HepG2 (cell line): Measurements from ENCODE around the gene DOP1B. TPM values are rescaled to one million over a fixed set of nuclear protein-coding genes. Genes with fewer than 3 reads are reported as not detected.

Experiments used
- ARID4A ChIP-seq: sonication (generic); formaldehyde crosslinking; IDR thresholded peaks from 2 replicates; pipeline ENCODE4 v1.5.0; 2020; ENCODE audit warnings: mild to moderate bottlenecking, missing genetic modification reagents, borderline replicate concordance
- BCL3 ChIP-seq: sonication (generic); formaldehyde crosslinking; IDR thresholded peaks from 2 replicates; pipeline ENCODE4 v1.5.1; 2020; ENCODE audit warnings: mild to moderate bottlenecking, missing genetic modification reagents, moderate library complexity
- CHD2 ChIP-seq: IDR thresholded peaks from 2 replicates; pipeline ENCODE4 v1.6.1; 2011; ENCODE audit warnings: low read depth, low read length, improper control_type of control experiment
- FOXA3 ChIP-seq: IDR thresholded peaks from 2 replicates; pipeline ENCODE4 v1.6.1; 2016; ENCODE audit warnings: missing genetic modification reagents, missing compliant biosample characterization
- FOXO1 ChIP-seq: sonication (generic); formaldehyde crosslinking; IDR thresholded peaks from 2 replicates; pipeline ENCODE4 v1.4.0; 2020; ENCODE audit warnings: missing genetic modification reagents
- FOXP4 ChIP-seq: sonication (generic); formaldehyde crosslinking; IDR thresholded peaks from 2 replicates; pipeline ENCODE4 v1.4.0; 2020; ENCODE audit warnings: missing genetic modification reagents
- HNRNPL ChIP-seq: fragments of 200-400 bp; formaldehyde crosslinking; IDR thresholded peaks from 2 replicates; pipeline ENCODE4 v1.6.1; 2017; ENCODE audit warnings: mild to moderate bottlenecking, low read depth, low read length
- HOXA7 ChIP-seq: sonication (generic); formaldehyde crosslinking; IDR thresholded peaks from 2 replicates; pipeline ENCODE4 v1.8.1; 2022; ENCODE audit warnings: mild to moderate bottlenecking, missing genetic modification reagents, moderate library complexity
- NR2C2 ChIP-seq: sonication (generic); formaldehyde crosslinking; IDR thresholded peaks from 2 replicates; pipeline ENCODE4 v1.4.0; 2020; ENCODE audit warnings: missing genetic modification reagents, mild to moderate bottlenecking, moderate library complexity, borderline replicate concordance
- SNAPC5 ChIP-seq: sonication (generic); formaldehyde crosslinking; IDR thresholded peaks from 2 replicates; pipeline ENCODE4 v1.8.1; 2023; ENCODE audit warnings: mild to moderate bottlenecking, missing genetic modification reagents, borderline replicate concordance
- SP140L ChIP-seq: sonication (generic); formaldehyde crosslinking; IDR thresholded peaks from 2 replicates; pipeline ENCODE4 v1.4.0; 2020; ENCODE audit warnings: missing genetic modification reagents, borderline replicate concordance
- SPEN ChIP-seq: sonication (generic); formaldehyde crosslinking; IDR thresholded peaks from 2 replicates; pipeline ENCODE4 v1.5.1; 2020; ENCODE audit warnings: low read depth, mild to moderate bottlenecking, missing genetic modification reagents
- TFAP4 ChIP-seq: sonication (generic); IDR thresholded peaks from 2 replicates; pipeline ENCODE4 v1.6.1; 2016; ENCODE audit warnings: low read depth, borderline replicate concordance
- THAP7 ChIP-seq: sonication (generic); formaldehyde crosslinking; IDR thresholded peaks from 2 replicates; pipeline ENCODE4 v1.8.1; 2023; ENCODE audit warnings: mild to moderate bottlenecking, missing genetic modification reagents
- ZNF484 ChIP-seq: sonication (generic); formaldehyde crosslinking; IDR thresholded peaks from 2 replicates; pipeline ENCODE4 v1.5.1; 2020; ENCODE audit warnings: mild to moderate bottlenecking, low read depth, missing genetic modification reagents, borderline replicate concordance
- ZNF589 ChIP-seq: sonication (generic); formaldehyde crosslinking; conservative IDR thresholded peaks from 2 replicates; pipeline ENCODE4 v1.8.0; 2022; ENCODE audit warnings: mild to moderate bottlenecking, moderate library complexity, missing genetic modification reagents
- ZSCAN22 ChIP-seq: sonication (generic); formaldehyde crosslinking; IDR thresholded peaks from 2 replicates; pipeline ENCODE4 v1.4.0; 2020; ENCODE audit warnings: mild to moderate bottlenecking, missing genetic modification reagents
- polyA plus RNA-seq, 8 experiments: library from polyadenylated mRNA; depleted of rRNA in 3 of 8; stranded (reverse) in 7 of 8; unstranded in 1 of 8; fragments of >200 nt; fragmentation: Illumina TruSeq in 4 of 8; extraction: Trizol in 4 of 8; gene quantifications; 2 replicates each; pipeline versions ENCODE4 v1.2.1 to v1.2.3, GENCODE V29; 2011 to 2016; ENCODE audit warnings: low read depth in 4 of 8, missing spikeins in 1 of 8, mixed read lengths in 1 of 8; ENCODE audit not compliant: insufficient read depth in 1 of 8
- total RNA-seq, 5 experiments: library from RNA; depleted of rRNA; stranded (reverse); fragments of >200 nt; fragmentation: Illumina TruSeq; extraction: Trizol; gene quantifications; 2 replicates each; pipeline ENCODE4 v1.2.3, GENCODE V29; 2016; ENCODE audit warnings: low read depth in 1 of 5

Gene DOP1B
- total and polyA plus RNA-seq, 2 of the 13 experiments (the other 11 are each of a cell fraction or from before 2014, with no cell fraction given), result 2.8 to 3.2 TPM

GRCh38 chr21:36188081-36188681, 31.6 kb downstream of the DOP1B start (continued):
- no peak for TF ChIP-seq SPEN
- TF ChIP-seq ARID4A (CRISPR knock-in tag), result no peak
- no peak for TF ChIP-seq THAP7 (CRISPR knock-in tag)
- TF ChIP-seq CHD2, result no peak
- TF ChIP-seq FOXO1 (CRISPR knock-in tag), result no peak
- peak; percentile 60 for TF ChIP-seq FOXP4 (CRISPR knock-in tag)
- no peak for TF ChIP-seq ZNF484 (CRISPR knock-in tag)
- TF ChIP-seq ZNF589 (CRISPR knock-in tag), result no peak
- no peak for TF ChIP-seq SP140L
- no peak for TF ChIP-seq NR2C2
- peak; percentile 77; the same call in 1 of the 2 replicates for TF ChIP-seq TFAP4
- TF ChIP-seq FOXA3 (CRISPR knock-in tag), result peak; percentile 91
- TF ChIP-seq HNRNPL, result peak; percentile 81
- TF ChIP-seq ZSCAN22 (CRISPR knock-in tag), result no peak
- no peak for TF ChIP-seq SNAPC5 (CRISPR knock-in tag)
- TF ChIP-seq HOXA7 (CRISPR knock-in tag), result no peak
- no peak for TF ChIP-seq BCL3 (CRISPR knock-in tag)
